Prostate gland (tissue), 2 donors: ENCODE measurements around the gene KCNS1. TPM values are rescaled to one million over a fixed set of nuclear protein-coding genes. Genes with fewer than 3 reads are reported as not detected.
"Not testable (repeated sequence)": the region's sequence is repeated elsewhere in the genome, so short reads cannot be mapped to it uniquely, and the experiment has no call there.

ENCODE experiments used
- DNase-seq: peaks from one replicate; pipeline ENCODE4 v3.0.0-alpha.2; 2019; ENCODE audit warnings: low spot score
- H3K27ac ChIP-seq, 2 donors: fragments of 200-600 bp; sonication (generic); 2 replicates each; pipeline ENCODE4 v1.5.1; 2017 to 2019
- H3K27me3 ChIP-seq: fragments of 200-600 bp; sonication (generic); replicated peaks from 2 replicates; pipeline ENCODE4 v1.5.1; 2019; ENCODE audit not compliant: insufficient read depth
- H3K36me3 ChIP-seq, 2 donors: fragments of 200-600 bp; sonication (generic); 1 replicate in 1 of 2; 2 replicates in 1 of 2; pipeline versions ENCODE4 v1.5.1 to v1.8.1; 2017 to 2019
- H3K4me1 ChIP-seq: fragments of 200-600 bp; sonication (generic); replicated peaks from 2 replicates; pipeline ENCODE4 v1.5.1; 2019
- H3K4me3 ChIP-seq, 2 donors: fragments of 200-600 bp; sonication (generic); 2 replicates each; pipeline ENCODE4 v1.5.1; 2017 to 2019
- H3K9me3 ChIP-seq: fragments of 200-600 bp; sonication (generic); 2 replicates; pipeline ENCODE4 v1.5.1; 2017
- CTCF ChIP-seq, 4 experiments: fragments of 200-600 bp in 2 of 4; fragments of 450-650 bp in 2 of 4; sonication (generic) in 2 of 4; IDR thresholded peaks; 1 replicate in 3 of 4; 2 replicates in 1 of 4; pipeline ENCODE4 v1.5.1; 2016 to 2019; ENCODE audit warnings: antibody characterized with exemption in 4 of 4, mild to moderate bottlenecking in 2 of 4, moderate library complexity in 2 of 4
- POLR2A ChIP-seq: fragments of 450-650 bp; IDR thresholded peaks from one replicate; pipeline ENCODE4 v1.6.1; 2016; ENCODE audit warnings: antibody characterized with exemption, mild to moderate bottlenecking
- POLR2AphosphoS5 ChIP-seq: sonication (generic); formaldehyde crosslinking; IDR thresholded peaks from one replicate; pipeline ENCODE4 v1.6.1; 2017; ENCODE audit warnings: antibody characterized with exemption
- WGBS: methylation state at CpG from one replicate; pipeline ENCODE4 v1.1.5; 2018; 5-methylcytosine and 5-hydroxymethylcytosine counted together
- intact Hi-C: fragments of 100-400 bp; cut with DNase I; formaldehyde crosslinking; loops from one replicate; pipeline ENCODE4 v1.14.2; 2022
- total RNA-seq, 2 donors: library from RNA; depleted of rRNA; stranded (reverse); fragments of >200 nt; gene quantifications; one replicate each; pipeline ENCODE4 v1.1.0, GENCODE V29; 2016

KCNS1 gene
- total RNA-seq, 2 donors from 2014 or later = 0.09 to 4.7 TPM

- no peaks in the 10 kb centered on the region for H3K9me3 ChIP-seq
- WGBS = 91% methylated on average over 7 of the region's 7 CpGs
- H3K27me3 ChIP-seq = no peaks in the 10 kb centered on the region
- no peak overlapping the region for H3K27ac ChIP-seq
- no peak overlapping the region for H3K4me3 ChIP-seq
- intact Hi-C loops = no loop called here
- no peaks in the 10 kb centered on the region for H3K36me3 ChIP-seq
- no peak for TF ChIP-seq POLR2AphosphoS5
- no peak for TF ChIP-seq CTCF (IDR thresholded peaks at IDR 0.05)
- TF ChIP-seq POLR2A = no peak
- no peaks in the 10 kb centered on the region for H3K4me1 ChIP-seq
- no peak for DNase-seq
These were observed 34.6 kb downstream of the KCNS1 start for GRCh38 chr20:45066372-45066771.

- H3K27ac ChIP-seq = no peak overlapping the region
- no peak for DNase-seq
- no peaks in the 10 kb centered on the region for H3K4me1 ChIP-seq
- no peaks in the 10 kb centered on the region for H3K9me3 ChIP-seq
- TF ChIP-seq POLR2AphosphoS5 = no peak
- TF ChIP-seq POLR2A = no peak
- TF ChIP-seq CTCF (IDR thresholded peaks at IDR 0.05) = no peak
- intact Hi-C loops = no loop called here
- H3K27me3 ChIP-seq = no peaks in the 10 kb centered on the region
- no peak overlapping the region for H3K4me3 ChIP-seq
- H3K36me3 ChIP-seq = no peaks in the 10 kb centered on the region
These were observed 36.1 kb downstream of the KCNS1 start for GRCh38 chr20:45064812-45065211.

- intact Hi-C loops, H3K9me3 ChIP-seq, H3K27me3 ChIP-seq, H3K4me1 ChIP-seq, H3K36me3 ChIP-seq, DNase-seq, H3K27ac ChIP-seq, H3K4me3 ChIP-seq: not testable (repeated sequence)
- 86% methylated on average over 2 of the region's 2 CpGs for WGBS
These were observed 37.8 kb downstream of the KCNS1 start for GRCh38 chr20:45063107-45063506.

- H3K4me3 ChIP-seq = no peak overlapping the region
- intact Hi-C loops = no loop called here
- no peaks in the 10 kb centered on the region for H3K36me3 ChIP-seq
- H3K9me3 ChIP-seq = no peaks in the 10 kb centered on the region
- no peaks in the 10 kb centered on the region for H3K27me3 ChIP-seq
- TF ChIP-seq POLR2A = no peak
- no peak for TF ChIP-seq CTCF (IDR thresholded peaks at IDR 0.05)
- no peak for TF ChIP-seq POLR2AphosphoS5
- no peaks in the 10 kb centered on the region for H3K4me1 ChIP-seq
- DNase-seq = no peak
- 76% methylated on average over 4 of the region's 4 CpGs for WGBS
- H3K27ac ChIP-seq = no peak overlapping the region
These were observed 39.7 kb downstream of the KCNS1 start for GRCh38 chr20:45061244-45061643.

- WGBS = 84% methylated on average over 4 of the region's 4 CpGs
- no peaks in the 10 kb centered on the region for H3K4me1 ChIP-seq
- H3K9me3 ChIP-seq = no peaks in the 10 kb centered on the region
- DNase-seq = no peak
- no peaks in the 10 kb centered on the region for H3K27me3 ChIP-seq
- H3K4me3 ChIP-seq = no peak overlapping the region
- TF ChIP-seq CTCF (IDR thresholded peaks at IDR 0.05) (no peak), POLR2AphosphoS5 (no peak), POLR2A (no peak)
- no peaks in the 10 kb centered on the region for H3K36me3 ChIP-seq
- intact Hi-C loops = no loop called here
- H3K27ac ChIP-seq = no peak overlapping the region
These were observed 40.6 kb downstream of the KCNS1 start for GRCh38 chr20:45060294-45060693.
